GM19468 (cell line): Measurements from ENCODE around the gene PDSS2.

ENCODE experiments used
- ATAC-seq: cut with Tn5 transposase; IDR thresholded peaks from one replicate; pipeline ENCODE4 v1.9.1; 2021; ENCODE audit warnings: mild to moderate bottlenecking, moderate library complexity, moderate number of reproducible peaks; ENCODE audit not compliant: unreplicated experiment; ENCODE audit errors: extremely low read depth

The PDSS2 gene

DNA sequence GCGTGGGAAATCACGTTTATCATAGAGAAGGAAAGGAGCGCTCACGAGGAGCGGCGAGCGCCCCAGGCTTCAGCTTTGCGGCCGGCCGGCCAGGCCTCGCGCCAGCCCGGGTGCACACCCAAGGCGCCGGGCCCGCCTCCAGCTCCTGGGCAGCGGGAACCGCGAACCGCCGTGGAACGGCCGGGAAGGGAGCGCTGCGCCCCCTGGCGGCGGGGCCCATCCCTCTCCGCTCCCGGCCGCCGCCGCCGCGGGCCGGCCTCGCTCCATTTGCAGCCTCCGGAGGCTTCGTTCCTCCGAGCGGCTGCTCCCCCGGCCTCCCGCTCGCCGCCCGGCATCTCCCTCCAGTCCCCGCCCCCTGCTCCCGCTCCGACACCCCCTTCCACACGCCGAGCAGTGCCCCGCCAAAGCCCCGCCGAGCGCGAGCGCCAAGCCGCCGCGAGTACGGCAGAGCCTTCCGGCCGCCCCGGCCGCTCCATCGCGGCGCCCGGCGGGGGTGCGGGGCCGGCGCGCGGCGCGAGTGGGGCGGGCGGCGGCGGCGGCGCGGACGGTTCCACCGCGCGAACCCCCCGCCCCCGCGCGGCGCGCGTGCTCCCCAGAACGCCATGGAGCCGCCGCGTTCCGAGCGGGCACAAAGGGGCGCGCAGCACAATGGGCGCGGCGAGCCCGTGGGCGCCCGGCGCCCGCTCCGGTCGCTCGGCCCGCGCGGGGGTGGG lies 345.0 kb downstream of the PDSS2 start:
- ATAC-seq = peak; percentile 34

DNA sequence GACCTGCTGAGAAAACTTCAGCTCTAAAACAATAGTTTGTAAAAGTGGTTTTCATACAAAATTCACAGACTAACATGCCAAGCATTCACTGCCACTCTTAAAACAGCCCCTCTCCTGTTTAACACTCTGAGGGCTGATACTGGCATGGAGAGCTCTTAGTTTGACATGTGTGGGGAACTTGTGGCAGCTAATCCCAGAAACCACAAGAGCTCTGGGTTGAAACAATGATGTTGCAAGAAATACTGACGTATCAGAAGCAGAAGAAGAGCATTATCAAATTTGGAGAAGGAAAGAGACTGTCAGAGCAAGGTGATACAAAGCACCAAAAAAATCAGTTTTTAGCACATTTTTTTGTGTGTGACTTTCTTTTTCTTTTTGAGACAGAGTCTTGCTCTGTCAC lies 349.2 kb downstream of the PDSS2 start:
- no peak for ATAC-seq

- ATAC-seq = no peak
Measured at GRCh38 chr6:107108201-107108890, 351.0 kb downstream of the PDSS2 start.

DNA sequence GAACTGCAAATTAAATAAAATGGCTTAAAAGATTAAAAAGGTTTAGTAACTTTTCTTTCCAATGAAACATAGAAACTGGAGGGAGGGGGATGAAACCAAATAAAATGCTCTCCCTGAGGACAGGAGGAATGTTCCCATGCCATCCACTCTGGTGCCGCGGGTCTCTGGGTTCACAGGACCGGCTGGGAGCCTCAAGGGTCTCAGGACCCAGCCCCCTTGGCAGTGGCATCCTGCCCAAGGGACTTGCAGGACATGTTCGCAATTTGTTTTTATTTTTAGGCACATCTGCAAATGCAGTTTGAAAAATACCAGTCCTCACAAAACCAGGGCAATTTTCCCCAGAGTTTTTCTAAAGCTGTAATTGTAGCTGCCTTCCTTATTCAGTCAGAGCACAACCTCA lies 351.6 kb downstream of the PDSS2 start:
- ATAC-seq = no peak

GRCh38 chr6:107106165-107106564 lies 353.2 kb downstream of the PDSS2 start:
- no peak for ATAC-seq

DNA sequence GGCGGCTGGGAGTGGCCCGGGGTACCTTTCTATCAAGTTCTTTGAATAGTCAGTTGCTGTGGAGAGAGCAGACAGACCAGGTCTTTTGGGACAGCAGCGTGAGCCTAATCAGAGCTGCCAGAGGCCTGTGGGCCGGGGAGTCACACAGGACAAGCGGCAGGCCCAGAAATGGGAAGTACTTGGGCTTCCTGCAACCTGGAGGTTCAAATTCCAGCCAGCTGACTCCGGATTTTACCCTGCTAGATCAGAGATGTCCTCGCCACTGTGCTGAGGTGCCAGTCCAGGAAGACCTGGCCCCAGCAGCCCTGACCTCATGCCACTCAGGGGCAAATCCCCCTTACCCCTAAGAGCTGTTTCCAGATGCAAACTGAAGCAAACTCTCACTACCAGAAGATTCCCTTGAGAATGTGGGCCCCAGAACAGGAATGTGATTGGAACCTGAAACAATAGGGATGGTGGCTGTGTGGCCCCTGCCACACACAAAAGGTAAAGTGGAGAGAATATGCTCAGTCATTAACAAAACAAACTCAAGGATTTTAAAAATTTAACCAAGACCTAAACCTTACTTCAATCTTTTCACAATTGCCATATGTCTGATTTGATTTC lies 353.8 kb downstream of the PDSS2 start:
- no peak for ATAC-seq

- ATAC-seq = no peak
Measured at GRCh38 chr6:107103082-107103481, 356.3 kb downstream of the PDSS2 start.
